ENCODE results near the gene ZFYVE21.

ZFYVE21 gene

DNA sequence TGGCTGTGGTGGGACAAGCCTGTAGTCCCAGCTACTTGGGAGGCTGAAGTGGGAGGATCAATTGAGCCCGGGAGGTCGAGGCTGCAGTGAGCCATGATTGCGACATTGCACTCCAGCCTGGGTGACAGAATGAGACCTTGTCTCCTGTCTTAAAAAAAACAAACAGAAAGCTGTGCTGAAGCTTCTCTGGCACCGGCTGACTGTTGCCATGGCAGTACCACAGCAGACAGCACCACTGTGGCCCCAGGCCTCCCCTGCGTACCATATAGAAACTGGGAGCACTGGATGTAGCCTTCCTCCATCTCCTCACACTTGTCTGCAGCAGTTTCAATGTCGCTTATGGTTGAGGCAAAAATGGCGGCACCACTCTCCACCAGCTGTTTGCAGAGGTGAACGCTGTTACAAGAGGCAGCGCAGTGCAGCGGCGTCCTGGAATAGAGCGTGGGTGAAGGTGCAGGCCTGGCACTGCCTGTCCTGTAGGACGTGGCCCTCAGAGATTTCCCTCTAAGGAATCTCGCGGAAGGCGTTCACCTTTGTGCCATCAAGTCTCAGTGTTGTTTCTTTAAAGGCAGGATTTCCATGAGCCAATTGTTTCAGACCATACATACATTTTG lies 21.9 kb downstream of the ZFYVE21 start:
- DNase-seq (ENCODE audit: low read depth) = no peak
- no peak overlapping the region for H3K4me3 ChIP-seq (ENCODE audit: control insufficient read depth, low read depth, low read length)
- TF ChIP-seq, protein P1, sequence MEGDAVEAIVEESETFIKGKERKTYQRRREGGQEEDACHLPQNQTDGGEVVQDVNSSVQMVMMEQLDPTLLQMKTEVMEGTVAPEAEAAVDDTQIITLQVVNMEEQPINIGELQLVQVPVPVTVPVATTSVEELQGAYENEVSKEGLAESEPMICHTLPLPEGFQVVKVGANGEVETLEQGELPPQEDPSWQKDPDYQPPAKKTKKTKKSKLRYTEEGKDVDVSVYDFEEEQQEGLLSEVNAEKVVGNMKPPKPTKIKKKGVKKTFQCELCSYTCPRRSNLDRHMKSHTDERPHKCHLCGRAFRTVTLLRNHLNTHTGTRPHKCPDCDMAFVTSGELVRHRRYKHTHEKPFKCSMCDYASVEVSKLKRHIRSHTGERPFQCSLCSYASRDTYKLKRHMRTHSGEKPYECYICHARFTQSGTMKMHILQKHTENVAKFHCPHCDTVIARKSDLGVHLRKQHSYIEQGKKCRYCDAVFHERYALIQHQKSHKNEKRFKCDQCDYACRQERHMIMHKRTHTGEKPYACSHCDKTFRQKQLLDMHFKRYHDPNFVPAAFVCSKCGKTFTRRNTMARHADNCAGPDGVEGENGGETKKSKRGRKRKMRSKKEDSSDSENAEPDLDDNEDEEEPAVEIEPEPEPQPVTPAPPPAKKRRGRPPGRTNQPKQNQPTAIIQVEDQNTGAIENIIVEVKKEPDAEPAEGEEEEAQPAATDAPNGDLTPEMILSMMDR (IDR thresholded peaks at IDR 0.05; ENCODE audit: control insufficient read depth, insufficient read depth, low read depth, low read length, missing control alignments) = no peak

DNA sequence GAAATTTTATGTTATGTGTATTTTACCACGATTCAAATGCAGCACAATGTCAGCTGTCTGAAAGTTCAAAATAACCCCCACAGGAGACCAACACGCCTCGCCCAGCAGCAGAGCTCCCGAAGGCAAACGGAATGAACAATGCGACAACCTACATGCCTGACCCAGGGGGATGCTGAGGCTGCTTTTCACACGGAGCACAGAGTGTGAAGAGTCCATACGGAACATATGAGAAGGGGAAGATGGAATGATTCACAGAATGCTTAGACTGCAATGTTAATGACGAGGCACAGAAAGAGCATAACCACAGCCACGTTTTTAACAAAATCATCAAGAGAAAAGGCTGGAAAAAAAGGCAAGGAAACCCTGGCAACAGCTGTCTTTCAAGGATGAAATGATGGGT lies 22.6 kb downstream of the ZFYVE21 start:
- no peak for DNase-seq (ENCODE audit: low read depth)
- H3K4me3 ChIP-seq (ENCODE audit: control insufficient read depth, low read depth, low read length) = no peak overlapping the region
- TF ChIP-seq, protein P1 (IDR thresholded peaks at IDR 0.05; ENCODE audit: control insufficient read depth, insufficient read depth, low read depth, low read length, missing control alignments) = no peak

DNA sequence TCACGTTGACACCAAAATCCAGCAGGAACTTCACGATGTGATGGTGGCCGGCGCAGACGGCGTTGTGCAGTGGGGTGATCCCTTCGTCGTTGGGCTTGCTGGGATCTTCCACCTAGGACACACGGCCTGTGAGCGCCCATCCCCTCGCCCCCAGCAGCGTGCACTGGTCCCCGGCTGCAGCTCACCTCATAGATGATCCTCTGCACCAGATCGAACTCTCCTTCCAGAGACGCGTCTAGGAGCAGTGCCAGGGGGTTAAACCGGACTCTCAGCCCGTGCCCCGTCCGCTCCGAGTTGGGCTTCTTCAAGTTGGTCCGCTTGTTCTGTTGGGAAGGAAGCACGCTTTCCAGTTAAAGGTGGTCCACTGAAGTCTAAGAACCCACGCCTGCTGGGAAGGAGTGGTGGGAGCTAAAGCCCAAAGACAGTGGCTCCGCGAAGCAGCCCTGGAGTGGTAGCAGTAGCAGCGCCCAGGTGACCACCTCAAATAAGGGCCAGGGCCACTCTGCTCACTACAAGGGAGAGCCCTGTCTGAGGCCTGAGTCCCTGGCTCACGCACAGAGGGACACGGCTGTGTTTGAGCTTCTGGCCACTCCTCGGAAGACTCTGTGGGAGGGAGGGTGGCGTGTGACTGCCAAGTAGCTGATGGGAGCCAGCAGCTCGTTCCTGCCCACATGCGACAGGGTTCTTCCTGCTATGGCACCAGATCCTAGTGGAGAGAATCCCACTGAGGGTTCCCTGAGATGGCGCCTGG lies 23.3 kb downstream of the ZFYVE21 start:
- no peak for DNase-seq (ENCODE audit: low read depth)
- H3K4me3 ChIP-seq (ENCODE audit: control insufficient read depth, low read depth, low read length) = no peak overlapping the region
- TF ChIP-seq, protein P1 (IDR thresholded peaks at IDR 0.05; ENCODE audit: control insufficient read depth, insufficient read depth, low read depth, low read length, missing control alignments) = no peak

DNA sequence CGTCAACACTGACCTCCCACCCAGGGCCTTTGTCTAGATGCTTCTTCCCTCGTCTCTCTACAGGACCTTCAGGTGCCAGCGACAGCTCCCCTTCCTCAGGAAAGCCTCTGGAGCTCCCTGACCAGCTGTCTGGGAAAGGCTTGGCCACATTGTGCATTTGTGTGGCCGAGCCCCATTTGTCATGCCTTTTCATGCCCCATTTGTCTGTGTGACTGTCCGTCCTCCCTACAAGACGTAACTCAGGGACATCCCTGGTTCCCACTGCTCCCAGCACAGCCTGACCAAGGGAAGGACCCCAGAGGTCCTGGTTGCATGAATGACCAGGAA lies 23.8 kb downstream of the ZFYVE21 start:
- H3K4me3 ChIP-seq (ENCODE audit: control insufficient read depth, low read depth, low read length) = no peak overlapping the region
- no peak for DNase-seq (ENCODE audit: low read depth)
- TF ChIP-seq, protein P1 (IDR thresholded peaks at IDR 0.05; ENCODE audit: control insufficient read depth, insufficient read depth, low read depth, low read length, missing control alignments) = no peak

DNA sequence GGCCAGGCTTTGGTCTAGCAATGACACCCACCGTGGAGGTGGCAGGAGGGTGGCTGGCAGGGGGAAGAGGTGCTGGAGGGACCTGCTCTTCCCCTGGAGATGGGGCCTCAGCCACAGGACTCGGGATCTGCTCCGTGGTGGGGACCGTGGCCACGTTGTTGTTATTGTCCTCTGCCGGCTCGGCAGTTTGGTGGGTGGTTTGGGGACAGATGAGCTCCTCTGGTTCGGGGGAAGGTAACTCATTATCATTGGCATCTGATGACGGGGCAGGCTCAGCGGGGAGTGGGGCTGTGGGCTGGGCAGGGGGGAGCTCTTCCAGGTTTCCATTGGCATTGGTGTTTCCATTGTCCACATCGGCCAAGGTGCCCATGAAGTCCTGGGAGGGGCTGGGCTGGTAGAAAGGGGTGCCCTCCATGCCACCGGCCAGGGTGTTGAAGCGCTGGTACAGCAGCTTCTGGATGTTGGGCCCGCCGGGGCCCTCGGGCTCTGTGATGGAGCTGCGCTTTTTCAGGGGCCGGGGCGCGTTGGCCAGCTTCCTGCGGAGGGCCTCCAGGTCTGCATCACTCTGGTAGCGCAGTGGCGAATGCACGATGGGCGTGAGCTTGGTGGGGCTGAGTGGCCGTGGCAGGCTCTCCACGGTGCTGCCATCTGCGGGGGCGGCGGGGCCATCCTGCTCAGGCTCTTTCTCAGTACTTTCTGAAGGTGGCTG lies 24.3 kb downstream of the ZFYVE21 start:
- no peak overlapping the region for H3K4me3 ChIP-seq (ENCODE audit: control insufficient read depth, low read depth, low read length)
- TF ChIP-seq, protein P1 (IDR thresholded peaks at IDR 0.05; ENCODE audit: control insufficient read depth, insufficient read depth, low read depth, low read length, missing control alignments) = no peak
- no peak for DNase-seq (ENCODE audit: low read depth)

DNA sequence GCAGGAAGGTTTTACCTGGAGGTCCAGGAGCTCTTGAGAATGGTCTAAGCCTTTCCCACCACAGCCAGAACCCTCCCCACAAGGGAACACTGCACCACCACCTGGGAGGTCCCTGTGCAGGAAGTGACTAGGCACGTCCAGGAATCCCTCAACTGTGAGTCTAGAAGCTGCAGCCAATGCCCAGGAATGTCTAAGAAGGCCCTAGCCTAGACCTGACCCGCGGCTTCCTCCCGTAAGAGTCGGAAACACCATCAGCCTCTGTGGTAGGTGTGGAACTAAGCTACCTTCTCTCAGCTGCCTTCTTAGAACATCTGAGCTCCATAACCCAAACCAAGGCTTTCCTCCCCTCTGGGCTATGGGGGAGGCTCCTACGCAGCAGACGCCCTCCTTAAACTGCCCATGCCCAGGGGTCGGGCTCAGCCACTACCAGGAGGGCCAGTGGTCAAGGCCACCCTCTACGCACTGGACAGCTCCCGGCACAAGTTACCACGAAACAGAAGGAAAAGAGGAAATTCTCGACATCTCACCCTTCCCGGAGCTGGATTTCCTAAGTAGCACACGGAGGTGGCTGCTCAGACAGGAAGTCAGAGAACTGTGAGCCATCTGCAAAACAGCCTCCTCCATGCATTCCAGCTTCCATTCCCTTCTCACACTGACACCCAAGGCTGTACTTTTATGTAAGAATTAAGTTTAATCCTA lies 25.5 kb downstream of the ZFYVE21 start:
- DNase-seq (ENCODE audit: low read depth) = no peak
- TF ChIP-seq, protein P1 (IDR thresholded peaks at IDR 0.05; ENCODE audit: control insufficient read depth, insufficient read depth, low read depth, low read length, missing control alignments) = no peak
- no peak overlapping the region for H3K4me3 ChIP-seq (ENCODE audit: control insufficient read depth, low read depth, low read length)
